ENCODE results near the gene THRSP.
A peak's percentile ranks its signal among the peaks of the same experiment; 100 is the strongest.
"Not testable (repeated sequence)": the region's sequence is repeated elsewhere in the genome, so short reads cannot be mapped to it uniquely, and the experiment has no call there.

Gene THRSP

GRCh38 chr11:78080084-78080817, 16.6 kb downstream of the THRSP start:
- peaks cover 28 to 39% (median 36%) of the 10 kb centered on the region in 11 experiments; a peak in 20 of 22 replicates for H4K20me1 ChIP-seq
- no peak for TF ChIP-seq Cebpa-rat (IDR thresholded peaks at IDR 0.05)
- no peaks in the 10 kb centered on the region for H3K27me3 ChIP-seq
- peak overlapping the region; percentile 83 to 94 (median 89) for H3K27ac ChIP-seq
- H3K9me3 ChIP-seq (replicated peaks in 1 of 11): no peaks in the 10 kb centered on the region
- H3K36me3 ChIP-seq: peaks cover 7 to 28% (median 21%) of the 10 kb centered on the region in 11 experiments; a peak in 20 of 22 replicates
- peaks cover 37 to 50% (median 46%) of the 10 kb centered on the region in 10 experiments for H3K4me1 ChIP-seq
- H3K4me3 ChIP-seq: peak overlapping the region; percentile 80 to 99 (median 91)
- H3K9ac ChIP-seq: peak overlapping the region; percentile 86 to 98 (median 92)
- peak overlapping the region; percentile 80 to 96 (median 94) for H3K4me2 ChIP-seq

GRCh38 chr11:78080818-78081495, 17.3 kb downstream of the THRSP start:
- Histone ChIP-seq H3K4me2 (peak overlapping the region in 10 of 11 experiments; percentile 80 to 96 (median 92); a peak in 17 of 22 replicates), H3K4me3 (0 out of 20 replicates have a peak overlapping the region, but pooled peaks of 1 of the 10 experiments have one; percentile 92), H3K36me3 (peaks cover under 1 to 21% (median 14%) of the 10 kb centered on the region in 11 experiments; a peak in 16 of 22 replicates), H3K27ac (peak overlapping the region in 7 of 11 experiments; percentile 85 to 94 (median 89); a peak in 11 of 22 replicates), H3K9ac (peak overlapping the region in 3 of 11 experiments; percentile 90 to 97 (median 92); a peak in 2 of 22 replicates), H3K9me3 (replicated peaks in 1 of 11) (no peaks in the 10 kb centered on the region), H3K27me3 (no peaks in the 10 kb centered on the region), H4K20me1 (peaks cover 22 to 32% (median 29%) of the 10 kb centered on the region in 11 experiments; a peak in 20 of 22 replicates), H3K4me1 (peaks cover 32 to 50% (median 46%) of the 10 kb centered on the region in 10 experiments)
- no peak for TF ChIP-seq Cebpa-rat (IDR thresholded peaks at IDR 0.05)

GRCh38 chr11:78081583-78081982, 17.9 kb downstream of the THRSP start:
- peaks cover 27 to 49% (median 44%) of the 10 kb centered on the region in 10 experiments for H3K4me1 ChIP-seq
- H3K4me3 ChIP-seq: no peak overlapping the region
- peaks cover 18 to 25% (median 23%) of the 10 kb centered on the region in 11 experiments; a peak in 20 of 22 replicates for H4K20me1 ChIP-seq
- H3K9me3 ChIP-seq (replicated peaks in 1 of 11): no peaks in the 10 kb centered on the region
- no peak for TF ChIP-seq Cebpa-rat (IDR thresholded peaks at IDR 0.05)
- peaks cover 0 to 15% (median 11%) of the 10 kb centered on the region in 11 experiments; a peak in 16 of 22 replicates for H3K36me3 ChIP-seq
- H3K27me3 ChIP-seq: no peaks in the 10 kb centered on the region
- no peak overlapping the region for H3K9ac ChIP-seq
- H3K4me2 ChIP-seq: no peak overlapping the region
- peak overlapping the region in 2 of 11 experiments; percentile 40 to 94; a peak in 4 of 22 replicates for H3K27ac ChIP-seq

GRCh38 chr11:78082146-78082545, 18.5 kb downstream of the THRSP start:
- Histone ChIP-seq H3K4me3 (no peak overlapping the region), H3K4me2 (peak overlapping the region in 3 of 11 experiments; percentile 28 to 52 (median 29); a peak in 4 of 22 replicates), H3K27ac (0 out of 22 replicates have a peak overlapping the region, but pooled peaks of 1 of the 11 experiments have one; percentile 94), H4K20me1 (peaks cover 12 to 20% (median 17%) of the 10 kb centered on the region in 11 experiments; a peak in 20 of 22 replicates), H3K36me3 (peaks cover 0 to 10% (median 6%) of the 10 kb centered on the region in 11 experiments; a peak in 12 of 22 replicates), H3K9ac (no peak overlapping the region), H3K27me3 (no peaks in the 10 kb centered on the region), H3K4me1 (peaks cover 22 to 46% (median 38%) of the 10 kb centered on the region in 10 experiments), H3K9me3 (replicated peaks in 1 of 11) (no peaks in the 10 kb centered on the region)
- no peak for TF ChIP-seq Cebpa-rat (IDR thresholded peaks at IDR 0.05)

- peaks cover 0 to under 1% (median 0%) of the 10 kb centered on the region in 11 experiments; a peak in 1 of 22 replicates for H3K36me3 ChIP-seq
Measured at GRCh38 chr11:78083021-78083420, 19.4 kb downstream of the THRSP start.

GRCh38 chr11:78084506-78084905, 20.8 kb downstream of the THRSP start:
- H3K4me1 ChIP-seq: peaks cover 8 to 29% (median 21%) of the 10 kb centered on the region in 10 experiments; a peak in 19 of 20 replicates
- not testable (repeated sequence) for H3K9ac ChIP-seq; H3K9me3 ChIP-seq (replicated peaks in 1 of 11); H3K27ac ChIP-seq; H3K4me2 ChIP-seq; H4K20me1 ChIP-seq; H3K36me3 ChIP-seq; H3K27me3 ChIP-seq; H3K4me3 ChIP-seq

More at GRCh38 chr11:78083021-78083420, 19.4 kb downstream of the THRSP start:
- Histone ChIP-seq H3K27ac (no peak overlapping the region), H3K9ac (no peak overlapping the region), H3K4me2 (peak overlapping the region in 3 of 11 experiments; percentile 28 to 52 (median 29); a peak in 5 of 22 replicates), H3K27me3 (no peaks in the 10 kb centered on the region), H4K20me1 (peaks cover 4 to 11% (median 8%) of the 10 kb centered on the region in 11 experiments; a peak in 19 of 22 replicates), H3K9me3 (replicated peaks in 1 of 11) (no peaks in the 10 kb centered on the region), H3K4me1 (peaks cover 13 to 37% (median 30%) of the 10 kb centered on the region in 10 experiments), H3K4me3 (no peak overlapping the region)
- TF ChIP-seq Cebpa-rat (IDR thresholded peaks at IDR 0.05): no peak

GRCh38 chr11:78085972-78086371, 22.3 kb downstream of the THRSP start:
- no peaks in the 10 kb centered on the region for H3K27me3 ChIP-seq
- H3K9me3 ChIP-seq (replicated peaks in 1 of 11): no peaks in the 10 kb centered on the region
- no peak overlapping the region for H3K27ac ChIP-seq
- no peak for TF ChIP-seq Cebpa-rat (IDR thresholded peaks at IDR 0.05)
- H3K4me1 ChIP-seq: peaks cover 0 to 19% (median 11%) of the 10 kb centered on the region in 10 experiments; a peak in 14 of 20 replicates
- H3K9ac ChIP-seq: no peak overlapping the region
- no peaks in the 10 kb centered on the region; a peak in 1 of 22 replicates for H3K36me3 ChIP-seq
- no peak overlapping the region for H3K4me2 ChIP-seq
- no peaks in the 10 kb centered on the region for H4K20me1 ChIP-seq
- no peak overlapping the region for H3K4me3 ChIP-seq

GRCh38 chr11:78086521-78087074, 22.9 kb downstream of the THRSP start:
- H3K4me1 ChIP-seq: peaks cover 0 to 16% (median 9%) of the 10 kb centered on the region in 10 experiments; a peak in 9 of 20 replicates
- H3K36me3 ChIP-seq; H3K9me3 ChIP-seq (replicated peaks in 1 of 11); H3K4me2 ChIP-seq; H3K4me3 ChIP-seq; H3K27ac ChIP-seq; H3K27me3 ChIP-seq; H3K9ac ChIP-seq; H4K20me1 ChIP-seq: not testable (repeated sequence)

Data from BLaER1 treated with 17β-estradiol and CSF1 and Interleukin-3, amounts not matched to agents 10 nM and 100 nM (cell line).